Activated CD8-positive, alpha-beta T cell treated with anti-CD3 and anti-CD28 coated beads, Interleukin-2, amount 10 ng/mL, durations not matched to agents 7 days and 5 days (primary cell): ENCODE measurements around the gene SLC6A6. TPM values are rescaled to one million over a fixed set of nuclear protein-coding genes. Genes with fewer than 3 reads are reported as not detected.

Source experiments
- ATAC-seq: fragments of 150-1000 bp; cut with Tn5 transposase; one replicate; pipeline ENCODE4 v1.10.0; 2021; ENCODE audit warnings: moderate library complexity
- CTCF ChIA-PET: fragments of 350-600 bp; sonication (Branson Sonifier 250); formaldehyde crosslinking; loops from one replicate; lab custom pipeline; 2021; ENCODE audit warnings: antibody characterized with exemption; lab: Charles Lee
- POLR2A ChIA-PET: fragments of 350-600 bp; sonication (Branson Sonifier 250); formaldehyde crosslinking; loops from one replicate; lab custom pipeline; 2021; ENCODE audit warnings: antibody characterized with exemption; lab: Charles Lee
- DNase-seq: peaks from one replicate; pipeline ENCODE4 v3.0.0-alpha.2; 2020
- H3K27ac Mint-ChIP-seq: one replicate; pipeline ENCODE4 v1.8.0; 2021; ENCODE audit warnings: mild to moderate bottlenecking, mixed read lengths
- H3K27me3 Mint-ChIP-seq: one replicate; pipeline ENCODE4 v1.8.0; 2021; ENCODE audit warnings: low read depth, mixed read lengths
- H3K36me3 Mint-ChIP-seq: one replicate; pipeline ENCODE4 v1.8.0; 2021; ENCODE audit warnings: low read depth, mixed read lengths
- H3K4me1 Mint-ChIP-seq: one replicate; pipeline ENCODE4 v1.8.0; 2021; ENCODE audit warnings: low read depth, mixed read lengths
- H3K4me3 Mint-ChIP-seq: one replicate; pipeline ENCODE4 v1.8.0; 2021; ENCODE audit warnings: mild to moderate bottlenecking, mixed read lengths
- H3K9me3 Mint-ChIP-seq: one replicate; pipeline ENCODE4 v1.8.0; 2022; ENCODE audit warnings: mixed read lengths; ENCODE audit not compliant: insufficient read depth
- total RNA-seq, 2 experiments: library from RNA; stranded (reverse); gene quantifications; one replicate each; pipeline ENCODE4 v1.2.3, GENCODE V29; 2021

The SLC6A6 gene
- total RNA-seq, 2 experiments from 2014 or later, result 36.8 to 37.9 TPM

GRCh38 chr3:14538451-14539088, 136.2 kb downstream of the SLC6A6 start:
- no peaks in the 10 kb centered on the region for H3K9me3 Mint-ChIP-seq
- ChIA-PET POLR2A (no interaction called here), CTCF (interaction anchor here (0.9 kb wide), 1 partner anchor 335 kb away, joined by 3 read pairs; no protein-coding TSS in a partner anchor)
- ATAC-seq (no peak), DNase-seq (no peak)
- no peaks in the 10 kb centered on the region for H3K4me1 Mint-ChIP-seq
- H3K4me3 Mint-ChIP-seq, result no peak overlapping the region
- H3K27me3 Mint-ChIP-seq, result no peaks in the 10 kb centered on the region
- H3K36me3 Mint-ChIP-seq, result no peaks in the 10 kb centered on the region
- H3K27ac Mint-ChIP-seq, result no peak overlapping the region

Other genes with a start within 250 kb of the SLC6A6 start
- 10 to 100 TPM; 29.4 to 31.6 TPM for gene XPC, start 224.0 kb upstream of the SLC6A6 start, total RNA-seq
- gene LSM3, start 223.8 kb upstream of the SLC6A6 start, total RNA-seq, result 10 to 100 TPM; 19.2 to 20.2 TPM
- not detected for gene GRIP2, start 137.7 kb downstream of the SLC6A6 start, total RNA-seq
- 10 to 100 TPM; 17.5 to 18.5 TPM for gene CCDC174, start 249.2 kb downstream of the SLC6A6 start, total RNA-seq